Measurements from ENCODE around the gene SLC24A3. TPM values are rescaled to one million over a fixed set of nuclear protein-coding genes. Genes with fewer than 3 reads are reported as not detected.
"Not testable (repeated sequence)": the region's sequence is repeated elsewhere in the genome, so short reads cannot be mapped to it uniquely, and the experiment has no call there.

SLC24A3 gene
- total RNA-seq, 4 donors from 2014 or later = 12.9 to 49.8 (median 27.6) TPM

- no peak for DNase-seq
- H3K4me1 ChIP-seq = no peaks in the 10 kb centered on the region
- intact Hi-C loops (cut with DNase I; ENCODE audit: low total_unique reads) = no loop called here
Observed at GRCh38 chr20:19747903-19748302, 535.5 kb downstream of the SLC24A3 start.

GRCh38 chr20:19748681-19749080 lies 536.2 kb downstream of the SLC24A3 start:
- intact Hi-C loops (cut with DNase I; ENCODE audit: low total_unique reads) = no loop called here
- H3K27ac ChIP-seq = no peak overlapping the region
- no peak overlapping the region for H3K4me3 ChIP-seq
- no peaks in the 10 kb centered on the region for H3K27me3 ChIP-seq
- no peaks in the 10 kb centered on the region for H3K4me1 ChIP-seq
- TF ChIP-seq POLR2A (IDR thresholded peaks at IDR 0.05) = no peak
- TF ChIP-seq, protein P1, sequence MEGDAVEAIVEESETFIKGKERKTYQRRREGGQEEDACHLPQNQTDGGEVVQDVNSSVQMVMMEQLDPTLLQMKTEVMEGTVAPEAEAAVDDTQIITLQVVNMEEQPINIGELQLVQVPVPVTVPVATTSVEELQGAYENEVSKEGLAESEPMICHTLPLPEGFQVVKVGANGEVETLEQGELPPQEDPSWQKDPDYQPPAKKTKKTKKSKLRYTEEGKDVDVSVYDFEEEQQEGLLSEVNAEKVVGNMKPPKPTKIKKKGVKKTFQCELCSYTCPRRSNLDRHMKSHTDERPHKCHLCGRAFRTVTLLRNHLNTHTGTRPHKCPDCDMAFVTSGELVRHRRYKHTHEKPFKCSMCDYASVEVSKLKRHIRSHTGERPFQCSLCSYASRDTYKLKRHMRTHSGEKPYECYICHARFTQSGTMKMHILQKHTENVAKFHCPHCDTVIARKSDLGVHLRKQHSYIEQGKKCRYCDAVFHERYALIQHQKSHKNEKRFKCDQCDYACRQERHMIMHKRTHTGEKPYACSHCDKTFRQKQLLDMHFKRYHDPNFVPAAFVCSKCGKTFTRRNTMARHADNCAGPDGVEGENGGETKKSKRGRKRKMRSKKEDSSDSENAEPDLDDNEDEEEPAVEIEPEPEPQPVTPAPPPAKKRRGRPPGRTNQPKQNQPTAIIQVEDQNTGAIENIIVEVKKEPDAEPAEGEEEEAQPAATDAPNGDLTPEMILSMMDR (IDR thresholded peaks at IDR 0.05) = no peak
- no peaks in the 10 kb centered on the region for H3K9me3 ChIP-seq
- DNase-seq = no peak
- H3K36me3 ChIP-seq = no peaks in the 10 kb centered on the region

More at GRCh38 chr20:19747903-19748302, 535.5 kb downstream of the SLC24A3 start:
- TF ChIP-seq, protein P1 (IDR thresholded peaks at IDR 0.05) = no peak
- TF ChIP-seq POLR2A (IDR thresholded peaks at IDR 0.05) = no peak
- Histone ChIP-seq H3K27ac (no peak overlapping the region), H3K4me3 (no peak overlapping the region), H3K9me3 (no peaks in the 10 kb centered on the region), H3K27me3 (no peaks in the 10 kb centered on the region), H3K36me3 (no peaks in the 10 kb centered on the region)

GRCh38 chr20:19749618-19750071 lies 537.2 kb downstream of the SLC24A3 start:
- Histone ChIP-seq H3K27me3 (no peaks in the 10 kb centered on the region), H3K36me3 (no peaks in the 10 kb centered on the region), H3K9me3 (no peaks in the 10 kb centered on the region), H3K4me3 (no peak overlapping the region), H3K4me1 (no peaks in the 10 kb centered on the region), H3K27ac (no peak overlapping the region)
- DNase-seq = no peak
- TF ChIP-seq, protein P1 (IDR thresholded peaks at IDR 0.05) = no peak
- TF ChIP-seq POLR2A (IDR thresholded peaks at IDR 0.05) = no peak
- intact Hi-C loops (cut with DNase I; ENCODE audit: low total_unique reads) = no loop called here

- Histone ChIP-seq H3K4me1 (no peaks in the 10 kb centered on the region), H3K27ac (no peak overlapping the region), H3K4me3 (no peak overlapping the region), H3K9me3 (no peaks in the 10 kb centered on the region), H3K36me3 (no peaks in the 10 kb centered on the region), H3K27me3 (no peaks in the 10 kb centered on the region)
- TF ChIP-seq POLR2A (IDR thresholded peaks at IDR 0.05) = no peak
- TF ChIP-seq, protein P1 (IDR thresholded peaks at IDR 0.05) = no peak
- DNase-seq = no peak
- intact Hi-C loops (cut with DNase I; ENCODE audit: low total_unique reads) = no loop called here
Observed at GRCh38 chr20:19750101-19750606, 537.7 kb downstream of the SLC24A3 start.

- H3K27me3 ChIP-seq = no peaks in the 10 kb centered on the region
- no peaks in the 10 kb centered on the region for H3K36me3 ChIP-seq
- no peak overlapping the region for H3K27ac ChIP-seq
- no peak for TF ChIP-seq POLR2A (IDR thresholded peaks at IDR 0.05)
- TF ChIP-seq, protein P1 (IDR thresholded peaks at IDR 0.05) = no peak
- no peak overlapping the region for H3K4me3 ChIP-seq
- no peaks in the 10 kb centered on the region for H3K4me1 ChIP-seq
- DNase-seq = no peak
- intact Hi-C loops (cut with DNase I; ENCODE audit: low total_unique reads) = no loop called here
- no peaks in the 10 kb centered on the region for H3K9me3 ChIP-seq
Observed at GRCh38 chr20:19750907-19751636, 538.6 kb downstream of the SLC24A3 start.

DNA sequence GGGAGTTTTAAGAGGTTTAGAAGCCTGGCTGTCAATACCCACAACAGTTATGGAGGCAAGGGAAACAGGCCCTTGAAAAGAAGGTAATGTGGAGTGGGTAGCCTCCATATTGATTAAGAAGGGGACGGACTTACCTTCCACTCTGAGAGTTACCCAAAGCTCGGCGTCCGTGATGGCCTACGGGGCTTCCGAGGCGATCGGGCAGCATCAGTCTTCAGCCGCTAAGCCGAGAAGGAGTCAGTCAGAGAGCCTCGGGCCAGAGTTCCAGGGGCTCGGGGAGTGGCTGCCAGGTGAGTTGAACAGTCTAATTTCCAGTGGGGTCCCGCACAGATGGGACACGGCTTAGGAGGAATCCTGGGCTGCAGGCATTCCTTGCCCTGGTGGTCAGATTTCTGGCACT lies 541.8 kb downstream of the SLC24A3 start:
- H3K27me3 ChIP-seq; H3K4me1 ChIP-seq; H3K9me3 ChIP-seq; H3K4me3 ChIP-seq; H3K27ac ChIP-seq; DNase-seq; intact Hi-C loops (cut with DNase I; ENCODE audit: low total_unique reads); H3K36me3 ChIP-seq: not testable (repeated sequence)
